Measurements from ENCODE around the gene FAM3A. TPM values are rescaled to one million over a fixed set of nuclear protein-coding genes. Genes with fewer than 3 reads are reported as not detected.

FAM3A gene
- total and polyA plus RNA-seq, 10 of the 15 experiments (the other 5 are each of a cell fraction or from before 2014, with no cell fraction given) = 0.29 to 21.1 (median 11.4) TPM

DNA sequence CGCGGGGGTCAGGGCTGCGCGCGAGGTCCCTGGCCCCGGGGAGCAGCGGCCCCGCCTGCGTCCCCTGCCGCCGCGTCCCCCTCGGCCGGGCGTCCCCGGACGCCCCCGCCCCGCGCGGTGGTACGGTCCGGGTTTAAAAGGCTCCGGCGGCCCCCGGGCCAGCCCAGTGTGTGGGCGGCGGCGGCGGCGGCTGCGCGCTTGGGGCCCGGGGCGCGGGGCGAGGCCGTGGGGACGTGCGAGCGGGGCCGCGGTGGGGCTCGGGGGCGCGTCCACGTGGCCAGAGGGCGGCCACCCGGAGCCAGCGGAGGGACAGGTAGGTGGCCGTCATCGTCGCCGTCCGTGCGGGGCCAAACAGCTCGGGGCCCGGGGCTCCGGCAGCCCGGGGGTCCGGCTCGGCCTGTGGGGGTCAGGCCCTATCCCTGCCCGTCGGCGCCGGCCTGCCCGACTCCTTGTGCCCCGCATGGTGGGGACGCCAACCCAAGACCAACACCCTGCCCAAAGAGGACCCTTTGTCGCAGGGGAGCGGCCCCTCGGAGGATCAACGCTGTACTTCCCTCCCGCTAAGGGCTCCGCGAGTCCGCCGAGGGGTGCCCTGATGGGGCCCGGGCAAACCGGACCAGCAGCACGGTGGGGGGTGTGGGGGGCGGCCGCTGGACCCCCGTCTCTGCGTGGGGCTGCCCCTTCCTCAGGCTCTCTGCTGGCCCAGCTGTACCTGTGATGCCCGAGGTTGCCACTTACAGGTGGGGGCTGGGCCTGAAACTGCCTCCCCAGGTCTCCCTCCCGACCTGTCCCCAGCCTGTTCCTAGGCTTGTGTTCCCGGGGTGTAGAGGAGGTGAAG, 57.7 kb downstream of the FAM3A start, which contains the start of gene PLXNA3:
PLXNA3 (plus strand) TSS at position 166 of the 838 bp plus-strand sequence. CDS start 1,903 bp downstream, outside the sequence.
- Histone ChIP-seq H3K9me3 (replicated peaks; ENCODE audit: control insufficient read depth, insufficient read depth, low read length) (no peaks in the 10 kb centered on the region; the same call in 2 of the 3 replicates), H3K27ac (ENCODE audit: control insufficient read depth, insufficient read depth) (peak within 1 kb of the TSS; percentile 61), H2AFZ (ENCODE audit: control insufficient read depth, low read depth, low read length) (peak within 1 kb of the TSS; percentile 33), H4K20me1 (ENCODE audit: control insufficient read depth, insufficient read depth) (no peaks in the 10 kb centered on the region), H3K36me3 (ENCODE audit: control insufficient read depth in 2 of 2, insufficient read depth in 2 of 2, low read length in 1 of 2) (no peaks in the 10 kb centered on the region), H3K4me2 (ENCODE audit: control insufficient read depth, insufficient read depth) (peak within 1 kb of the TSS; percentile 54; the same call in 1 of the 2 replicates), H3K27me3 (replicated peaks in 1 of 2; ENCODE audit: control insufficient read depth in 2 of 2, insufficient read depth in 2 of 2, low read length in 1 of 2) (no peaks in the 10 kb centered on the region), H3K9ac (ENCODE audit: control insufficient read depth, insufficient read depth, low read length) (peak within 1 kb of the TSS; percentile 56), H3K79me2 (ENCODE audit: control insufficient read depth, insufficient read depth, low read length) (peaks cover 9% of the 10 kb centered on the region), H3K4me1 (ENCODE audit: control insufficient read depth, insufficient read depth, low read length) (no peaks in the 10 kb centered on the region), H3K4me3 (peak within 1 kb of the TSS; percentile 77)
- POLR2A ChIA-PET = interaction anchor here (0.5 to 1.0 kb wide), 6 partner anchors 12 to 704 kb away, joined by 3 to 4 read pairs (median 4); partner anchors contain the start of gene UBL4A
- intact Hi-C loops (cut with micrococcal nuclease; ENCODE audit: unreplicated experiment) (no loop called here), in situ Hi-C loops (cut with MboI) (no loop called here)
- SMC1A ChIA-PET (ENCODE audit: uncharacterized antibody, unreplicated experiment) = interaction anchor here (1.1 kb wide), 1 partner anchor 68 kb away, joined by 3 read pairs; no protein-coding TSS in a partner anchor
- RAD21 ChIA-PET (ENCODE audit: unreplicated experiment) = no interaction called here
- peak; percentile 76 for ATAC-seq
- BruUV-seq (replicated peaks) = no TSS peak
- no peak for DNase-seq (ENCODE audit: low read depth, low spot score)
- CTCF ChIA-PET = interaction anchor here (0.6 to 1.4 kb wide), 3 partner anchors 69 to 85 kb away, joined by 3 to 4 read pairs (median 3); no protein-coding TSS in a partner anchor
- 36% methylated on average over 43 of the region's 88 CpGs for WGBS (ENCODE audit: insufficient coverage, insufficient replicate concordance, low lambda C conversion rate, missing lambda C conversion rate)
- no peak for FAIRE-seq
- TF ChIP-seq FOXM1 (IDR thresholded peaks at IDR 0.05; ENCODE audit: low read depth, low read length) (no peak), SPI1 (IDR thresholded peaks at IDR 0.05; ENCODE audit: borderline replicate concordance, insufficient read depth, low read depth, low read length) (no peak), HCFC1 (IDR thresholded peaks at IDR 0.05; ENCODE audit: low read length) (no peak), NR2F1 (conservative IDR thresholded peaks at IDR 0.05) (peak; percentile 71), POLR2A (IDR thresholded peaks at IDR 0.05; ENCODE audit: low read depth, low read length) (peak; percentile 81), EGR1 (IDR thresholded peaks at IDR 0.05; ENCODE audit: borderline replicate concordance in 1 of 2, low read depth in 2 of 2, low read length in 2 of 2) (peak in 1 of 2 experiments; percentile 89; a peak in 2 of 3 replicates), RELA (IDR thresholded peaks at IDR 0.05; ENCODE audit: borderline replicate concordance, partially characterized antibody) (no peak), BHLHE40 (IDR thresholded peaks at IDR 0.05; ENCODE audit: borderline replicate concordance in 1 of 2, low read depth in 2 of 2, low read length in 1 of 2) (peak; percentile 82 to 97), RB1 (IDR thresholded peaks at IDR 0.05; ENCODE audit: borderline replicate concordance) (no peak), ZNF622 (IDR thresholded peaks at IDR 0.05) (no peak), KLF5 (IDR thresholded peaks at IDR 0.05; ENCODE audit: partially characterized antibody) (peak; percentile 93), RCOR1 (conservative IDR thresholded peaks at IDR 0.05; ENCODE audit: low read depth, low read length) (no peak)
- TF ChIP-seq, protein P1, sequence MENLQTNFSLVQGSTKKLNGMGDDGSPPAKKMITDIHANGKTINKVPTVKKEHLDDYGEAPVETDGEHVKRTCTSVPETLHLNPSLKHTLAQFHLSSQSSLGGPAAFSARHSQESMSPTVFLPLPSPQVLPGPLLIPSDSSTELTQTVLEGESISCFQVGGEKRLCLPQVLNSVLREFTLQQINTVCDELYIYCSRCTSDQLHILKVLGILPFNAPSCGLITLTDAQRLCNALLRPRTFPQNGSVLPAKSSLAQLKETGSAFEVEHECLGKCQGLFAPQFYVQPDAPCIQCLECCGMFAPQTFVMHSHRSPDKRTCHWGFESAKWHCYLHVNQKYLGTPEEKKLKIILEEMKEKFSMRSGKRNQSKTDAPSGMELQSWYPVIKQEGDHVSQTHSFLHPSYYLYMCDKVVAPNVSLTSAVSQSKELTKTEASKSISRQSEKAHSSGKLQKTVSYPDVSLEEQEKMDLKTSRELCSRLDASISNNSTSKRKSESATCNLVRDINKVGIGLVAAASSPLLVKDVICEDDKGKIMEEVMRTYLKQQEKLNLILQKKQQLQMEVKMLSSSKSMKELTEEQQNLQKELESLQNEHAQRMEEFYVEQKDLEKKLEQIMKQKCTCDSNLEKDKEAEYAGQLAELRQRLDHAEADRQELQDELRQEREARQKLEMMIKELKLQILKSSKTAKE (IDR thresholded peaks at IDR 0.05; ENCODE audit: low read depth, poor library complexity, severe bottlenecking) = no peak
- TF ChIP-seq, protein P2, sequence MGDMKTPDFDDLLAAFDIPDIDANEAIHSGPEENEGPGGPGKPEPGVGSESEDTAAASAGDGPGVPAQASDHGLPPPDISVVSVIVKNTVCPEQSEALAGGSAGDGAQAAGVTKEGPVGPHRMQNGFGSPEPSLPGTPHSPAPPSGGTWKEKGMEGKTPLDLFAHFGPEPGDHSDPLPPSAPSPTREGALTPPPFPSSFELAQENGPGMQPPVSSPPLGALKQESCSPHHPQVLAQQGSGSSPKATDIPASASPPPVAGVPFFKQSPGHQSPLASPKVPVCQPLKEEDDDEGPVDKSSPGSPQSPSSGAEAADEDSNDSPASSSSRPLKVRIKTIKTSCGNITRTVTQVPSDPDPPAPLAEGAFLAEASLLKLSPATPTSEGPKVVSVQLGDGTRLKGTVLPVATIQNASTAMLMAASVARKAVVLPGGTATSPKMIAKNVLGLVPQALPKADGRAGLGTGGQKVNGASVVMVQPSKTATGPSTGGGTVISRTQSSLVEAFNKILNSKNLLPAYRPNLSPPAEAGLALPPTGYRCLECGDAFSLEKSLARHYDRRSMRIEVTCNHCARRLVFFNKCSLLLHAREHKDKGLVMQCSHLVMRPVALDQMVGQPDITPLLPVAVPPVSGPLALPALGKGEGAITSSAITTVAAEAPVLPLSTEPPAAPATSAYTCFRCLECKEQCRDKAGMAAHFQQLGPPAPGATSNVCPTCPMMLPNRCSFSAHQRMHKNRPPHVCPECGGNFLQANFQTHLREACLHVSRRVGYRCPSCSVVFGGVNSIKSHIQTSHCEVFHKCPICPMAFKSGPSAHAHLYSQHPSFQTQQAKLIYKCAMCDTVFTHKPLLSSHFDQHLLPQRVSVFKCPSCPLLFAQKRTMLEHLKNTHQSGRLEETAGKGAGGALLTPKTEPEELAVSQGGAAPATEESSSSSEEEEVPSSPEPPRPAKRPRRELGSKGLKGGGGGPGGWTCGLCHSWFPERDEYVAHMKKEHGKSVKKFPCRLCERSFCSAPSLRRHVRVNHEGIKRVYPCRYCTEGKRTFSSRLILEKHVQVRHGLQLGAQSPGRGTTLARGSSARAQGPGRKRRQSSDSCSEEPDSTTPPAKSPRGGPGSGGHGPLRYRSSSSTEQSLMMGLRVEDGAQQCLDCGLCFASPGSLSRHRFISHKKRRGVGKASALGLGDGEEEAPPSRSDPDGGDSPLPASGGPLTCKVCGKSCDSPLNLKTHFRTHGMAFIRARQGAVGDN (IDR thresholded peaks at IDR 0.05) = no peak
- TF ChIP-seq, protein P3, sequence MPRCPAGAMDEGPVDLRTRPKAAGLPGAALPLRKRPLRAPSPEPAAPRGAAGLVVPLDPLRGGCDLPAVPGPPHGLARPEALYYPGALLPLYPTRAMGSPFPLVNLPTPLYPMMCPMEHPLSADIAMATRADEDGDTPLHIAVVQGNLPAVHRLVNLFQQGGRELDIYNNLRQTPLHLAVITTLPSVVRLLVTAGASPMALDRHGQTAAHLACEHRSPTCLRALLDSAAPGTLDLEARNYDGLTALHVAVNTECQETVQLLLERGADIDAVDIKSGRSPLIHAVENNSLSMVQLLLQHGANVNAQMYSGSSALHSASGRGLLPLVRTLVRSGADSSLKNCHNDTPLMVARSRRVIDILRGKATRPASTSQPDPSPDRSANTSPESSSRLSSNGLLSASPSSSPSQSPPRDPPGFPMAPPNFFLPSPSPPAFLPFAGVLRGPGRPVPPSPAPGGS (IDR thresholded peaks at IDR 0.05; ENCODE audit: borderline replicate concordance, insufficient read depth, low read depth, low read length, poor library complexity, severe bottlenecking) = no peak
